GM12801 (cell line): Measurements from ENCODE around the gene KLF13.

ENCODE experiments used
- TF ChIP-seq, protein P1 (sequence below): IDR thresholded peaks from one replicate; pipeline ENCODE4 v1.5.1; 2011; ENCODE audit warnings: control low read depth; ENCODE audit not compliant: insufficient read length; ENCODE audit errors: extremely low read depth

KLF13 gene

DNA sequence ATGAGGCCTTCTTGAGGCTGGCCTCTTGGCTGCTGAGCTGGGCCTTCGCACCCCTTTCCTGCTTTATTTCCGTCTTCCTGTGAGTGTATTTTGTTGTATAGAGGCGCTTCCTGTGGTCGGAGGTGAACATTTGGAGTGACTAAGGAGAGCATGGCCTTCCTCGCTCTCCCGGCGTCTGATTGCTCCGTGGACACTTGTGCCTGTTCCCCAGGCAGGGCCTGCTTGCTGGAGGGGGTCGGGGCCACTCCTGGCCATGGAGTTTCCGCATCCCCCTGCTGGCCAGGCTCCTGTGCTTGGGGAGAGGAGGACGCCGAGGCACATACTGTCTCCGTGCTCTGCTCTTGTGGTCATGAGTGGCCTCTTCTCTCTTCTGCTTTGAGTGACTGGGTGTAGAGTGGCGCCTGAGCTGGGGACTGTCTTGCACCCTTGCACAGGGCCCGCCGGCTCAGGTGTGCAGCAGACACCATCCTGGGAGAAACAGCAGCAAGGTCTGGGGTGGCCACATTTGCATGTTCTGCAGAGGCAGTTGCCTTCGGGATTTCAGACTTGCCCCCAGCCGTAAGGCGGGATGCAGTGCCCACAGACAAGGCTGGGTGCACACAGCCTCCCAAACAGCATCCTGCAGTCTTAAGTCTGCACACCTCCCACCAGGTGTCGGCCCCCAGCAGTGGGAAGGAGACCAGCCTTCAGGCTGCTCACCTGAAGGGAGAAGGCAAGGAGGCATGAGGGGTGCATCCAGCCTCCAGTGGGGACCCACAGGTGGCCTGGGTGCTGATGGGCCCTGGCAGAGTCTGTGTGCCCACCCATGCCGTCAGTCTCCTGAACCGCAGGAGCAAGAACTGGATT, 16.4 kb downstream of the KLF13 start:
- TF ChIP-seq, protein P1, sequence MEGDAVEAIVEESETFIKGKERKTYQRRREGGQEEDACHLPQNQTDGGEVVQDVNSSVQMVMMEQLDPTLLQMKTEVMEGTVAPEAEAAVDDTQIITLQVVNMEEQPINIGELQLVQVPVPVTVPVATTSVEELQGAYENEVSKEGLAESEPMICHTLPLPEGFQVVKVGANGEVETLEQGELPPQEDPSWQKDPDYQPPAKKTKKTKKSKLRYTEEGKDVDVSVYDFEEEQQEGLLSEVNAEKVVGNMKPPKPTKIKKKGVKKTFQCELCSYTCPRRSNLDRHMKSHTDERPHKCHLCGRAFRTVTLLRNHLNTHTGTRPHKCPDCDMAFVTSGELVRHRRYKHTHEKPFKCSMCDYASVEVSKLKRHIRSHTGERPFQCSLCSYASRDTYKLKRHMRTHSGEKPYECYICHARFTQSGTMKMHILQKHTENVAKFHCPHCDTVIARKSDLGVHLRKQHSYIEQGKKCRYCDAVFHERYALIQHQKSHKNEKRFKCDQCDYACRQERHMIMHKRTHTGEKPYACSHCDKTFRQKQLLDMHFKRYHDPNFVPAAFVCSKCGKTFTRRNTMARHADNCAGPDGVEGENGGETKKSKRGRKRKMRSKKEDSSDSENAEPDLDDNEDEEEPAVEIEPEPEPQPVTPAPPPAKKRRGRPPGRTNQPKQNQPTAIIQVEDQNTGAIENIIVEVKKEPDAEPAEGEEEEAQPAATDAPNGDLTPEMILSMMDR: no peak

DNA sequence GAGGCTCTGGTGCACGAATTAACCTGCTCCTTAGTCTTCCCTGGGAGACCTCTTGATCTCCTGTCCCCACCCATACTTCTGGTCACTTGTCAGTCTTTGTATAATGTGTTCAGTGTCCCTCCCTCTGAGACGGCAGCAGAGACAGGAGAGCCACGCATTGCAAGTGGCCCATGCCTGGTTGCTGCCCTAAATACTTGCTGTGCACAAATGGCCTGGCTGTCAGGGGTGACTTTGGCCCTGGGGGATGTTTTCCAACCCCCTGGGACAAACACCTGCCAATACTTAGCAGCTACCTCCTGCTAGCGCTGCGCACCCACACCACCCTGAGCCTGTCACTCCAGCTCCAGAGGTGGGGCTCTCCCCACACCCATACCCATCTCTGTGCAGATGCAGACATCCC, 17.2 kb downstream of the KLF13 start:
- TF ChIP-seq, protein P1: no peak

DNA sequence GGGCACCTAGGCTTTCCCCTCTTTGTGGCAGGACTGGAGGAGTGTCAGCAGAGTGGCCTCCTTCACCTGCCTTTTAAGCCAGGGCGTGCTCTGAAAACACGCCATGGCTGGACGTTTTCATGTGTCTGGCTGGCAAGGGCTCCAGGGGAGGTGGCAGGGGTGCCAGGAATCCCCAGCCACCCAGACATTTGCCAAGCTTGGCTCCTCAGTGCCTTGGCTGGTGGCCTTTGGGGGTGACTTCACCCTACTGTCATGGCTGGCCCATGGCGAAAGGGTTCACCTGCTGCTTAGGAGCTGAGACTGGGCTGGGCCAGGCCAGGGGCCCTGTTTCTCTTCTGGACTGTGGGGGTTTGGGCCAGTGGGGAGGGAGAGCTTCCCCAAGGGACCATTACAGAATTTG, 17.6 kb downstream of the KLF13 start:
- TF ChIP-seq, protein P1: no peak

DNA sequence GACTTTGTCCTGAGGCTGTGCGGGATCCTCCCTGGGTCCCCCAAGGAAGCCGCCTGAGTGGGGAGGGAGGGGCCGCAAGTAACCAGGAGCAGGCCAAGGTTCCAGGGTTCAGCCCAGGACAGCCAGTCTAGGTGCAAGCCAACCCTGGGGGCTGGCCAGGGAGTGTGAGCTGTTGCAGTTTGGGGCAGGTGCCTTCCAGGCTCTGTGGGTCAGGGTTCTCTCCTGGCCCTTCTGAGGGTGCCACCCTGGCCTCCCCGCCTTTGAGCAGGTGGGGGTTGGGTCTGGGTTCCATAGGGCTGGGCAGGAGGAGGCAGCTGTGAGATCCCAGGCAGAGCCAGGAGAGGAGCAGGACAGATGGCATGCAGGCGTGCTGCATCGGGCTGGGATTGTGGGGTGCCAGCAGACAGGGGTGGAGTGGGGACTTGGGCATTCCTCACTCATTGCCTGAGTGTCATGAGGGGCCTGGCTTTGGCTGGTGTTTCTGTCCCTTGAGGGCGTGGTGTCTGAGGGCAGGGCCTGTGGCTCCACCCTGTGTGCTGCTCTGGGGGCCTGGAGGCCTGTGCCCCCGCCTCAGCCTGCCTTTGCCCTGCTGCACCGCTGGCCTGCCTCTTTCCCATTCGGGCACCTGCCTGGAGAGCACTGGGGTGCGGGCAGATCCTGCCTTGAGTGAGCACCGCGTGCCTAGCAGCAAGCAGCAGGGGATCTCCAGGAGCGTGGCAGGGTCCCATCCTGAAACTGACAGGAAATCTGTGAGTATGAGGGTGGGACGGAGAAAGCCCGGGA, 18.4 kb downstream of the KLF13 start:
- TF ChIP-seq, protein P1: no peak

DNA sequence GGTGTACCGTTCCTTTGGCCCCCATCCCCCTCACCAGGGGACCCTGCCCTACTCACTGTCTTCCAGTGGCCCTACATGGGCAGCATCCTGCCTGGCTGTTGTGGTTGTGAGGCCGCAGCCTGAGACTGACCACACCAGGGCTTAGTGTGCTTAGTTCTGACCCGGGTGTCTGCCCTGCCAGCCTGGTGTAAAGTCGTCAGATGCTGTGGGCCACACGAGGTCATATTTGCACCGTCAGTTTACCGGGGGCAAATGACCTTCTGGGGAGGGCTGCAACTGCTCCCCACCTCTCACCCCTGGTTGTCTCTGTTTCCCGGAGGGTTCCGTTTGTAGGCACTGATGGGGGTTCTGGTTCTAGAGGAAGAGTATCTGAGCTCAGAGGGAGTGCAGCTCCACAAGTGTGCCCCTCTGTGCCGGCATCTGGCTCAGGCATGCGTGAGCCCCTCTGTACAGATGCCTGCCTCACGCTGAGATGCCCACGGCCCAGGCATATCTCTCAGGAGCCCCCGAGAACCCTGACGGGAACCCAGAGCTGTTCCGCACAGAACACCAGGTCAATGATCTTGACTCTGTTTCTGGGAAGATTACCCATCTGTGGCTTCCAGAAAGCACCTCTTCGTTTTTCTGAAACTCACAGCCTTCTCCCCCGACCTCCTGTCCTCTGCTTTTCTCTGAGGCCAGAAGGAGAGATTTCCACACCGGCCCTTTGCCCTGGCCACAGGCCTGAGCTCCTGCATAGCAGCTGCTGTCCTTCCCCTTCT, 19.2 kb downstream of the KLF13 start:
- TF ChIP-seq, protein P1: no peak

DNA sequence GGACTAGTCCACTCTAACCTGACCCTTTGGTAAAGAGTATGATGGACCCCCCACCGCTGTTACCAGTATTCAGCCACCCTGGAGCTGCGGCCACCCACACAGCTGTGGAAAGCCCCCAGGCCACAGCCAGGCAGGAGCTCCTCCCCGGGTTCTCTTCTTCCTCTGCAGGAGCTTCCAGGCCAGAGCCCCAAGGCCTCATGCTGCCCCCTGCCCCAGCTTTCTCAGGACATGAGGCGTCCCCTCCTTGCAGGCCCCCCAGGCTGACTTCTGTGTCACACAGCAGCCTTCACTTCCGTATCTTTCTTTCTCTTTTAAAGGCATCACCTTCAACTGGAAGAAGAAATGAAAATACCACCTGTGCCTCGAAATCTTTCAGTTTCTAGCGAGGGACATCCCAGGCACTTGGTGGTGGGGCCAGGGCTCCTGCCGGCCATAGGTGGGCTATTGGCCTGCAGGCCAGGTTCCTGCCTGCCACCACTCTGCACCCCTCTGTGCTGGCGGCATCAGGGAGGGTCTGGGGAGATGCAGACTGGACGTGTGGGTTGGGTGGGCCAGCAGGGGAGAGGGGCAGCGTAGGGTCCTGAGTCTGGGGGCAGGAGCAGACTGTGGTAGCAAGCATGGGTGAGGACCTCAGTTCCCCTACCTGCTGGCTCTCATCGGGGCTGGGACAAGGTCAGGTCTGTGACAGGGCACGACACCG, 19.9 kb downstream of the KLF13 start:
- TF ChIP-seq, protein P1: no peak
